Mesenchymal stem cell (in vitro differentiated cells and primary cell): ENCODE results near the gene FXYD7.

Experiments used
- DNase-seq: peaks from one replicate; pipeline ENCODE4 v3.0.0-alpha.2; 2013
- H2AFZ ChIP-seq: one replicate; pipeline ENCODE4 v1.6.1; 2013; ENCODE audit warnings: low read depth, mild to moderate bottlenecking, control low read depth, inconsistent platforms, low read length, moderate library complexity
- H2AK5ac ChIP-seq: 2 replicates; pipeline ENCODE4 v1.6.1; 2013; ENCODE audit warnings: low read length, moderate library complexity, mild to moderate bottlenecking, inconsistent platforms; ENCODE audit not compliant: severe bottlenecking
- H2BK120ac ChIP-seq: one replicate; pipeline ENCODE4 v1.6.1; 2013; ENCODE audit warnings: low read depth, mild to moderate bottlenecking, inconsistent platforms, low read length, moderate library complexity
- H2BK12ac ChIP-seq, 2 experiments: one replicate each; pipeline ENCODE4 v1.6.1; 2013; ENCODE audit warnings: inconsistent platforms in 2 of 2, low read length in 2 of 2, mild to moderate bottlenecking in 2 of 2, moderate library complexity in 2 of 2, control low read depth in 1 of 2
- H2BK15ac ChIP-seq: one replicate; pipeline ENCODE4 v1.6.1; 2013; ENCODE audit warnings: mild to moderate bottlenecking, low read depth, inconsistent platforms; ENCODE audit not compliant: poor library complexity, severe bottlenecking
- H2BK5ac ChIP-seq: 2 replicates; pipeline ENCODE4 v1.6.1; 2013; ENCODE audit warnings: low read depth, mild to moderate bottlenecking, low read length, control low read depth, inconsistent platforms; ENCODE audit not compliant: poor library complexity, severe bottlenecking
- H3K14ac ChIP-seq, 2 experiments: one replicate each; pipeline ENCODE4 v1.6.1; 2013; ENCODE audit warnings: inconsistent platforms in 2 of 2, low read length in 2 of 2, control low read depth in 1 of 2, mild to moderate bottlenecking in 1 of 2, moderate library complexity in 1 of 2
- H3K18ac ChIP-seq, 2 experiments: one replicate each; pipeline ENCODE4 v1.6.1; 2013; ENCODE audit warnings: inconsistent platforms in 2 of 2, low read length in 2 of 2, control low read depth in 1 of 2, low read depth in 1 of 2, mild to moderate bottlenecking in 1 of 2
- H3K23ac ChIP-seq, 2 experiments: one replicate each; pipeline ENCODE4 v1.6.1; 2013; ENCODE audit warnings: inconsistent platforms in 2 of 2, low read length in 2 of 2, mild to moderate bottlenecking in 2 of 2, moderate library complexity in 2 of 2, control low read depth in 1 of 2
- H3K27ac ChIP-seq: 2 replicates; pipeline ENCODE4 v1.5.1; 2013; ENCODE audit warnings: mild to moderate bottlenecking, moderate library complexity, low read length, control low read depth, inconsistent platforms; ENCODE audit not compliant: poor library complexity, severe bottlenecking
- H3K27me3 ChIP-seq, 2 experiments: 2 replicates each; pipeline versions ENCODE4 v1.6.1 to v1.7.0; 2013; ENCODE audit warnings: low read length in 2 of 2, mild to moderate bottlenecking in 2 of 2, moderate library complexity in 2 of 2, control low read depth in 1 of 2, inconsistent platforms in 1 of 2; ENCODE audit not compliant: control insufficient read depth in 1 of 2, insufficient read depth in 1 of 2
- H3K36me3 ChIP-seq, 2 experiments: 2 replicates each; pipeline versions ENCODE4 v1.6.1 to v1.7.0; 2013; ENCODE audit warnings: low read length in 2 of 2, control low read depth in 1 of 2, inconsistent platforms in 1 of 2, low read depth in 1 of 2, mild to moderate bottlenecking in 1 of 2; ENCODE audit not compliant: insufficient read depth in 2 of 2, control insufficient read depth in 1 of 2
- H3K4ac ChIP-seq, 2 experiments: one replicate each; pipeline ENCODE4 v1.6.1; 2013; ENCODE audit warnings: inconsistent platforms in 2 of 2, low read length in 2 of 2, mild to moderate bottlenecking in 2 of 2, moderate library complexity in 2 of 2, control low read depth in 1 of 2, low read depth in 1 of 2
- H3K4me1 ChIP-seq: 2 replicates; pipeline ENCODE4 v1.6.1; 2013; ENCODE audit warnings: low read depth, low read length, control low read depth; ENCODE audit not compliant: control insufficient read depth, insufficient read depth
- H3K4me2 ChIP-seq: 2 replicates; pipeline ENCODE4 v1.6.1; 2013; ENCODE audit warnings: low read length, mild to moderate bottlenecking, inconsistent platforms; ENCODE audit not compliant: poor library complexity, severe bottlenecking
- H3K4me3 ChIP-seq, 2 experiments: 2 replicates each; pipeline versions ENCODE4 v1.5.1 to v1.7.0; 2013; ENCODE audit warnings: low read length in 2 of 2, mild to moderate bottlenecking in 2 of 2, control low read depth in 1 of 2, low read depth in 1 of 2; ENCODE audit not compliant: insufficient read depth in 1 of 2
- H3K79me1 ChIP-seq: replicated peaks from 2 replicates; pipeline ENCODE4 v1.6.1; 2013; ENCODE audit warnings: mild to moderate bottlenecking, control low read depth, low read length, inconsistent platforms; ENCODE audit not compliant: poor library complexity, severe bottlenecking
- H3K9ac ChIP-seq: 2 replicates; pipeline ENCODE4 v1.7.0; 2013; ENCODE audit warnings: mild to moderate bottlenecking, low read length, moderate library complexity
- H3K9me3 ChIP-seq: 2 replicates; pipeline ENCODE4 v1.7.0; 2013; ENCODE audit warnings: mild to moderate bottlenecking, low read length; ENCODE audit not compliant: control insufficient read depth
- H4K8ac ChIP-seq: one replicate; pipeline ENCODE4 v1.6.1; 2013; ENCODE audit warnings: inconsistent platforms, mild to moderate bottlenecking, low read length, moderate library complexity
- H4K91ac ChIP-seq: one replicate; pipeline ENCODE4 v1.6.1; 2013; ENCODE audit warnings: mild to moderate bottlenecking, low read length, inconsistent platforms
- WGBS: methylation state at CpG from one replicate; pipeline ENCODE4 v1.1.7; 2013; ENCODE audit warnings: mixed read lengths; 5-methylcytosine and 5-hydroxymethylcytosine counted together

Gene FXYD7

GRCh38 chr19:35141837-35142605 is 1.0 kb upstream of the FXYD7 start:
- WGBS, result 9% methylated on average over 16 of the region's 21 CpGs

GRCh38 chr19:35142606-35143230 is 337 bp upstream of the FXYD7 start:
- Histone ChIP-seq H2AK5ac (peak overlapping the region; percentile 28), H2BK12ac (peak overlapping the region in 1 of 2 experiments; percentile 40), H3K4me2 (peak overlapping the region; percentile 50), H4K91ac (no peak overlapping the region), H3K18ac (no peak overlapping the region), H2BK15ac (no peak overlapping the region), H4K8ac (no peak overlapping the region), H3K4me1 (peaks cover 43% of the 10 kb centered on the region), H3K79me1 (no peaks in the 10 kb centered on the region), H3K27ac (no peak overlapping the region), H2BK120ac (no peak overlapping the region), H3K9ac (no peak overlapping the region), H3K14ac (no peak overlapping the region), H3K4ac (no peak overlapping the region), H3K9me3 (no peaks in the 10 kb centered on the region), H3K4me3 (no peak overlapping the region), H2AFZ (no peak overlapping the region), H3K27me3 (peaks cover 4 to 51% of the 10 kb centered on the region in 2 experiments), H3K23ac (no peak overlapping the region), H3K36me3 (no peaks in the 10 kb centered on the region), H2BK5ac (no peak overlapping the region)
- peak; percentile 30 for DNase-seq
- 1% methylated on average over 13 of the region's 46 CpGs for WGBS

More at GRCh38 chr19:35141837-35142605, 1.0 kb upstream of the FXYD7 start:
- no peak overlapping the region for H2BK120ac ChIP-seq
- no peak overlapping the region for H2BK15ac ChIP-seq
- no peak for DNase-seq
- no peak overlapping the region for H3K14ac ChIP-seq
- peak overlapping the region in 1 of 2 experiments; percentile 12 for H3K4me3 ChIP-seq
- peak overlapping the region; percentile 50 for H3K4me2 ChIP-seq
- H4K8ac ChIP-seq, result no peak overlapping the region
- H4K91ac ChIP-seq, result no peak overlapping the region
- H2BK5ac ChIP-seq, result no peak overlapping the region
- no peak overlapping the region for H3K23ac ChIP-seq
- H3K9me3 ChIP-seq, result no peaks in the 10 kb centered on the region
- no peaks in the 10 kb centered on the region for H3K36me3 ChIP-seq
- peak overlapping the region; percentile 32 for H2AFZ ChIP-seq
- H3K27ac ChIP-seq, result no peak overlapping the region
- no peak overlapping the region for H2BK12ac ChIP-seq
- H3K79me1 ChIP-seq, result no peaks in the 10 kb centered on the region
- peaks cover 4 to 51% of the 10 kb centered on the region in 2 experiments for H3K27me3 ChIP-seq
- peaks cover 43% of the 10 kb centered on the region for H3K4me1 ChIP-seq
- no peak overlapping the region for H3K18ac ChIP-seq
- no peak overlapping the region for H3K9ac ChIP-seq
- no peak overlapping the region for H3K4ac ChIP-seq
- H2AK5ac ChIP-seq, result peak overlapping the region; percentile 28

DNA sequence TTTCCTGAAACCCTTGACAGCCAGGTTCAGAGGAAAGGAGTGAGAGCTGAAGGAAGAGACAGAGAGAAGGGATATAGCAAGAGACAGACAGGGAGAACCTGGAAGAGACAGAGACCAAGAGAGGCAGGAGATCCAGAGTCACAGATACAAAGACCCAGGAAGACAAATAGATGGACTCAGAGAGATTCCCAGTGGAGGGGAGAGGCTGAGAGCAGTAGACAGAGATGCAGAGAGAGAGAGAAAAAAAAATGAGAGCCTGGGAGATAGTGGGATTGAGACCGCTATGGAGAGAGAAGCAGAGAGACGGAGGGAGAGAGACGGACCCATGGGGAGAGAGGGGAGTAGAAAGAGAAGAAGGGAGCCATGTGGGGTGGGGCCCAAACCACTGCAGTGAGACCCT is 763 bp downstream of the FXYD7 start:
- peaks cover 42% of the 10 kb centered on the region for H3K4me1 ChIP-seq
- no peak for DNase-seq
- H2BK12ac ChIP-seq, result no peak overlapping the region
- H2BK120ac ChIP-seq, result no peak overlapping the region
- H3K79me1 ChIP-seq, result no peaks in the 10 kb centered on the region
- no peak overlapping the region for H4K91ac ChIP-seq
- H3K27ac ChIP-seq, result no peak overlapping the region
- H3K36me3 ChIP-seq, result no peaks in the 10 kb centered on the region
- H3K9me3 ChIP-seq, result no peaks in the 10 kb centered on the region
- no peak overlapping the region for H3K4me2 ChIP-seq
- H4K8ac ChIP-seq, result no peak overlapping the region
- peaks cover 4 to 50% of the 10 kb centered on the region in 2 experiments for H3K27me3 ChIP-seq
- H3K14ac ChIP-seq, result no peak overlapping the region
- no peak overlapping the region for H2BK5ac ChIP-seq
- H2BK15ac ChIP-seq, result no peak overlapping the region
- H3K18ac ChIP-seq, result no peak overlapping the region
- no peak overlapping the region for H3K4me3 ChIP-seq
- no peak overlapping the region for H3K23ac ChIP-seq
- H2AK5ac ChIP-seq, result no peak overlapping the region
- no peak overlapping the region for H2AFZ ChIP-seq
- no peak overlapping the region for H3K4ac ChIP-seq
- 22% methylated on average over 3 of the region's 3 CpGs for WGBS
- no peak overlapping the region for H3K9ac ChIP-seq

DNA sequence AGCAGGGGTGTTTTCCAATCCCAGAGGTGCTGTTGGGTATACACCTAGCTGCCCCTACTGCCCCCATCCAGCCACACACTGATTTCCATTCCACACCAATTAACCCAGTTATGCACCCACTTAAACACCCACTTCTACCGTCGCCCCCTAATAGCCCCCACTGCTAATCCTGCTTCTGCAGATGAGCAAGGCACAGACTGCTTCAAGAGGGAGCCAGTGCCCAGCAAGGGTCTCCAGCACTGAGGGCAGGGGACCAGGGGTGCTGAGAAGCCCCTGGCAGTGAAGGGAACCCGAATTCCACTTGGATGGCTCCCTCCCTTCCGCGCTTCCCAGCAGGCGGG is 1.2 kb downstream of the FXYD7 start:
- Histone ChIP-seq H2BK5ac (no peak overlapping the region), H3K23ac (no peak overlapping the region), H3K27me3 (peaks cover 4 to 46% of the 10 kb centered on the region in 2 experiments), H4K91ac (no peak overlapping the region), H2BK12ac (no peak overlapping the region), H2BK120ac (no peak overlapping the region), H3K36me3 (no peaks in the 10 kb centered on the region), H3K18ac (no peak overlapping the region), H3K4ac (no peak overlapping the region), H3K14ac (no peak overlapping the region), H3K79me1 (no peaks in the 10 kb centered on the region), H2AFZ (no peak overlapping the region), H4K8ac (no peak overlapping the region), H3K4me3 (no peak overlapping the region), H3K9ac (no peak overlapping the region), H2BK15ac (no peak overlapping the region), H2AK5ac (no peak overlapping the region), H3K27ac (no peak overlapping the region), H3K9me3 (no peaks in the 10 kb centered on the region), H3K4me2 (no peak overlapping the region), H3K4me1 (peaks cover 38% of the 10 kb centered on the region)
- DNase-seq, result no peak
- WGBS, result 25% methylated on average over 6 of the region's 6 CpGs
